Measurements from ENCODE around the gene PTPRG.

PTPRG gene

DNA sequence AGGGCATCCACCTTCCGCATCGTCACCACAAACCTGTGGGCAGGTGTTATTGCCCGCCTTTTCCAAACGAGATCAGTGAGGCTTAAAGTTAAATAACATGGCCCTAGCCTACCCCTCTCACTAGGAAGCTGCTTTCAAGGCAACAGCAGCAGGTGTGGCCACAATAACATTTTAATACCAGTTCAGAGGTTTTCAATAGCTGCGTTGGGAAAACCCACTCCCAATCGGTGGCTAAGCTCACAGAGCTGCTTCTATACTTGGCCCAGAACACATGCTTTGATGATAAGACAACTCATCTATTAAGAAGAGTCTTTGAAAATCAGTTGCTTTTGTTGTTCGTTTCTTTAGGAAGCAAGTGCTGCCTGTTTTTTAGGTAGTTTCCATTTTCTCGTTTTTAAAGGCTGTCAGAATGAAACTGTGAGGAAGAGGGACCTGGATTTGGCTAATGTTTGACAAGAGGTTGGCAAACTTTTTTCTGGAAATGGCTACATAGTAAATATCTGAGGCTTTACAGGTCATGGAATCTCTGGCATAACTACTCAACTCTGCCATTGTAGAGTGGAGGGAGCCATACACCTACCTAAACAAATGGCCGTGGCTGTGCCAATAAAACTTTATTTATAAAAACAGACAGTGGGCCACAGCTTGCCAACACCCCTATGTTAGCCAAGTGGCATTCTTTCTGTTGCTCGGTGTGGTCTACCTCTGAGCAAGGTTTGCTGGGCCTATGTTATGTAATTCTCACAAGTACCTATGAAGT, 632.4 kb downstream of the PTPRG start:
- Histone ChIP-seq H3K79me2 (ENCODE audit: insufficient read depth, low read depth) (no peaks in the 10 kb centered on the region), H3K4me1 (ENCODE audit: low read depth, poor library complexity, severe bottlenecking) (no peaks in the 10 kb centered on the region), H4K20me1 (ENCODE audit: insufficient read depth) (no peaks in the 10 kb centered on the region), H3K36me3 (ENCODE audit: insufficient read depth) (no peaks in the 10 kb centered on the region), H2AFZ (ENCODE audit: low read depth) (no peak overlapping the region), H3K27me3 (ENCODE audit: insufficient read depth, low read depth) (no peaks in the 10 kb centered on the region), H3K4me2 (no peak overlapping the region), H3K9ac (no peak overlapping the region), H3K4me3 (IDR thresholded peaks at IDR 0.05; ENCODE audit: insufficient read depth, low read depth, low read length) (no peak overlapping the region), H3K27ac (no peak overlapping the region)
- TF ChIP-seq, protein P1, sequence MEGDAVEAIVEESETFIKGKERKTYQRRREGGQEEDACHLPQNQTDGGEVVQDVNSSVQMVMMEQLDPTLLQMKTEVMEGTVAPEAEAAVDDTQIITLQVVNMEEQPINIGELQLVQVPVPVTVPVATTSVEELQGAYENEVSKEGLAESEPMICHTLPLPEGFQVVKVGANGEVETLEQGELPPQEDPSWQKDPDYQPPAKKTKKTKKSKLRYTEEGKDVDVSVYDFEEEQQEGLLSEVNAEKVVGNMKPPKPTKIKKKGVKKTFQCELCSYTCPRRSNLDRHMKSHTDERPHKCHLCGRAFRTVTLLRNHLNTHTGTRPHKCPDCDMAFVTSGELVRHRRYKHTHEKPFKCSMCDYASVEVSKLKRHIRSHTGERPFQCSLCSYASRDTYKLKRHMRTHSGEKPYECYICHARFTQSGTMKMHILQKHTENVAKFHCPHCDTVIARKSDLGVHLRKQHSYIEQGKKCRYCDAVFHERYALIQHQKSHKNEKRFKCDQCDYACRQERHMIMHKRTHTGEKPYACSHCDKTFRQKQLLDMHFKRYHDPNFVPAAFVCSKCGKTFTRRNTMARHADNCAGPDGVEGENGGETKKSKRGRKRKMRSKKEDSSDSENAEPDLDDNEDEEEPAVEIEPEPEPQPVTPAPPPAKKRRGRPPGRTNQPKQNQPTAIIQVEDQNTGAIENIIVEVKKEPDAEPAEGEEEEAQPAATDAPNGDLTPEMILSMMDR (conservative IDR thresholded peaks at IDR 0.05; ENCODE audit: low read depth, low read length): no peak

DNA sequence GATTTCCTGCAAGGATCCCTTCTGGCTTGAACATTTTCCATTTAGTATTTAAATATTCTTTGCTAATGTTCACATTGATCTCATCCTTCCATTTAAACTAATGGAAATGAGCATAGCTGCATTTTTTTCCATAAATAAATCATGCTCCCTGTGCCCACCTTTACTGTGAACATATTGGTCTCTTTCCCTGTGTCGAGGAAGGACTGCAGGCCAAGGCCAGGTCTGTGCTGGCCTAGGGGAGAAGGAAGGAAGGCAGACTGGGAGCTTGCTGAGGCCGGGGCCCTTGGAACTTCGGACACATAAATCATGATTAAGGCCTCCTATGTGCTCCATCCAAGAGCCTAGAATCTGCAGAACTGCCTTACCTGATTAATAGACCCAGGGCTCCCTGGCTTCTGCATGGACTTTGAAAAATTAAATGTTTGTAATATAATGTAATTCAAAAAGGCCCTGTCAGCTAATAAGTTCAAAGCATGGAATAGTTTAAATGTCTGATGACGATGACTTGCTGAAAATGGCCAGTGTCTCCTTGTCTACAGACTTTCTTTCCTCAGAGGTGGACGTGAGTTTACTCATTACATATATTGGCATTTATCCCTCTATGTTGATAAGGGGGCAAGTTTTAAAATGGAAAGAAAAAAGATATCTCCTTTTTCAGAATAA, 636.1 kb downstream of the PTPRG start:
- H3K36me3 ChIP-seq (ENCODE audit: insufficient read depth): no peaks in the 10 kb centered on the region
- no peaks in the 10 kb centered on the region for H3K27me3 ChIP-seq (ENCODE audit: insufficient read depth, low read depth)
- no peak overlapping the region for H3K4me3 ChIP-seq (IDR thresholded peaks at IDR 0.05; ENCODE audit: insufficient read depth, low read depth, low read length)
- no peak overlapping the region for H3K9ac ChIP-seq
- H4K20me1 ChIP-seq (ENCODE audit: insufficient read depth): no peaks in the 10 kb centered on the region
- TF ChIP-seq, protein P1 (conservative IDR thresholded peaks at IDR 0.05; ENCODE audit: low read depth, low read length): no peak
- no peaks in the 10 kb centered on the region for H3K79me2 ChIP-seq (ENCODE audit: insufficient read depth, low read depth)
- no peak overlapping the region for H3K27ac ChIP-seq
- H3K4me2 ChIP-seq: no peak overlapping the region
- H3K4me1 ChIP-seq (ENCODE audit: low read depth, poor library complexity, severe bottlenecking): no peaks in the 10 kb centered on the region
- H2AFZ ChIP-seq (ENCODE audit: low read depth): no peak overlapping the region

DNA sequence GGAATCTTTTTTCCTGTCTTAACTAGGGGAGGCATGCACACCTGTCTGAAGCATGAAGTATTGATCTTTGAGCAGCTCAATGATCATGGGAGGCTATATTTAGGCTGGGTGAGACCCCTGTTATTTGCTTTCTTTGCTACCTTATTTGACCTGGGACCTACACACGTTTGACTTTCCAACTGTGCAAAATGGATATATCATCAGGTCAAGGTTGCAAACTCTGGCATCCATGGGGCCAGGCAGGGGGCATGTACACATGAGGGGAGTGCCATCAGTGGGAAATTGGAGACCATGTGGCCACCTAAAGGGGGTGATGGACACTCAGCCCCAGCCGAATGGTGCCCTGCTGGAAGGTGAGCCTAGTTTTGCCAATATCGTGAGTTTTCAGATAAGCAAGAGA, 637.8 kb downstream of the PTPRG start:
- Histone ChIP-seq H3K4me3 (IDR thresholded peaks at IDR 0.05; ENCODE audit: insufficient read depth, low read depth, low read length) (no peak overlapping the region), H3K9ac (no peak overlapping the region), H3K4me1 (ENCODE audit: low read depth, poor library complexity, severe bottlenecking) (no peaks in the 10 kb centered on the region), H2AFZ (ENCODE audit: low read depth) (no peak overlapping the region), H3K4me2 (no peak overlapping the region), H3K36me3 (ENCODE audit: insufficient read depth) (no peaks in the 10 kb centered on the region), H3K79me2 (ENCODE audit: insufficient read depth, low read depth) (no peaks in the 10 kb centered on the region), H4K20me1 (ENCODE audit: insufficient read depth) (no peaks in the 10 kb centered on the region), H3K27ac (no peak overlapping the region), H3K27me3 (ENCODE audit: insufficient read depth, low read depth) (no peaks in the 10 kb centered on the region)
- TF ChIP-seq, protein P1 (conservative IDR thresholded peaks at IDR 0.05; ENCODE audit: low read depth, low read length): no peak

DNA sequence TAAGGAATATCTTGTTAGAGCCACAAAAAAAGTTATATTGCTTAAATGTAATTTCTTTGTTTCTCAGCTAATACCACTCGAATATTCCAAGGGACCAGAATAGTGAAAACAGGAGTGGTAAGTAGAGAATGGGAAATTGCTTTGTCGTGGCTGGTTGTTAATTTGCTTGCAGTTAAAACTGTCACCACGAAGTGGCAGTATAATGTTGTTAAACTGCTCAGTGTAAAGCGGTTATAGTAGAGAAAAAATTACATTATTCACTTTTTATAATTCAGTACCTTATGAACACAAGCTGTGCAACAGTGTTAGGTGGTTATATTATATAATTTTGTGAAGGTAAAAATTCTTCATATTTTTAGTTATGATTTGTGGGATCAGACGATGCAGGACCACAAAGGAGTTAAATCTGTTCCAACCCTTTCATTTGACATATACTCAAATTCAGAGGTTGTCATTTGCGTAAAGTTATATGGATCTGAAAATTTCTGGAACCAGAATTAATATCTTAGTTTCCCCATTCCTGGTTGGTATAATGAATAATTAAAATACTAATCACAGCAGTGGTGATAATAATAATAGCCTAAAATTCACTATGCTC, 640.2 kb downstream of the PTPRG start:
- TF ChIP-seq, protein P1 (conservative IDR thresholded peaks at IDR 0.05; ENCODE audit: low read depth, low read length): peak; percentile 52
- Histone ChIP-seq H3K4me1 (ENCODE audit: low read depth, poor library complexity, severe bottlenecking) (no peaks in the 10 kb centered on the region), H3K79me2 (ENCODE audit: insufficient read depth, low read depth) (no peaks in the 10 kb centered on the region), H4K20me1 (ENCODE audit: insufficient read depth) (no peaks in the 10 kb centered on the region), H3K9ac (no peak overlapping the region), H2AFZ (ENCODE audit: low read depth) (no peak overlapping the region), H3K27ac (no peak overlapping the region), H3K4me2 (no peak overlapping the region), H3K27me3 (ENCODE audit: insufficient read depth, low read depth) (no peaks in the 10 kb centered on the region), H3K4me3 (IDR thresholded peaks at IDR 0.05; ENCODE audit: insufficient read depth, low read depth, low read length) (no peak overlapping the region), H3K36me3 (ENCODE audit: insufficient read depth) (no peaks in the 10 kb centered on the region)
